ENCODE data around the gene ARID5A. TPM values are rescaled to one million over a fixed set of nuclear protein-coding genes. Genes with fewer than 3 reads are reported as not detected.

Gene ARID5A
- total RNA-seq, 1 donor from 2014 or later, result 4.1 TPM

- Mint-ChIP-seq H3K4me3 (peak overlapping the region; percentile 45), H3K36me3 (no peaks in the 10 kb centered on the region)
- no peak for DNase-seq (ENCODE audit: low spot score in 2 of 2, unreplicated experiment in 2 of 2)
These were observed 9.8 kb upstream of the ARID5A start for GRCh38 chr2:96526615-96527285.

GRCh38 chr2:96527286-96528005 is 9.1 kb upstream of the ARID5A start:
- peaks cover 80% of the 10 kb centered on the region for H3K27me3 Mint-ChIP-seq (ENCODE audit: low read depth)
- H3K36me3 Mint-ChIP-seq, result no peaks in the 10 kb centered on the region
- peak overlapping the region; percentile 56 for H3K4me3 Mint-ChIP-seq
- peak overlapping the region; percentile 9 for H3K27ac Mint-ChIP-seq
- no peaks in the 10 kb centered on the region for H3K9me3 Mint-ChIP-seq
- no peak for TF ChIP-seq CTCF (IDR thresholded peaks at IDR 0.05; ENCODE audit: unreplicated experiment)
- no peak for DNase-seq (ENCODE audit: low spot score in 2 of 2, unreplicated experiment in 2 of 2)
- H3K4me1 Mint-ChIP-seq, result peaks cover 25% of the 10 kb centered on the region

More at GRCh38 chr2:96526615-96527285, 9.8 kb upstream of the ARID5A start:
- peaks cover 18% of the 10 kb centered on the region for H3K4me1 Mint-ChIP-seq
- H3K27ac Mint-ChIP-seq, result no peak overlapping the region
- H3K9me3 Mint-ChIP-seq, result no peaks in the 10 kb centered on the region
- peaks cover 81% of the 10 kb centered on the region for H3K27me3 Mint-ChIP-seq (ENCODE audit: low read depth)
- no peak for TF ChIP-seq CTCF (IDR thresholded peaks at IDR 0.05; ENCODE audit: unreplicated experiment)

GRCh38 chr2:96528006-96528699 is 8.4 kb upstream of the ARID5A start:
- DNase-seq (ENCODE audit: low spot score in 2 of 2, unreplicated experiment in 2 of 2), result no peak
- no peaks in the 10 kb centered on the region for H3K36me3 Mint-ChIP-seq
- H3K4me1 Mint-ChIP-seq, result peaks cover 28% of the 10 kb centered on the region
- peak overlapping the region; percentile 56 for H3K4me3 Mint-ChIP-seq
- TF ChIP-seq CTCF (IDR thresholded peaks at IDR 0.05; ENCODE audit: unreplicated experiment), result no peak
- peak overlapping the region; percentile 9 for H3K27ac Mint-ChIP-seq
- H3K9me3 Mint-ChIP-seq, result no peaks in the 10 kb centered on the region
- H3K27me3 Mint-ChIP-seq (ENCODE audit: low read depth), result peaks cover 77% of the 10 kb centered on the region

GRCh38 chr2:96528700-96529375 is 7.7 kb upstream of the ARID5A start:
- no peaks in the 10 kb centered on the region for H3K36me3 Mint-ChIP-seq
- H3K27me3 Mint-ChIP-seq (ENCODE audit: low read depth), result peaks cover 75% of the 10 kb centered on the region
- H3K9me3 Mint-ChIP-seq, result no peaks in the 10 kb centered on the region
- H3K4me3 Mint-ChIP-seq, result no peak overlapping the region
- DNase-seq (ENCODE audit: low spot score in 2 of 2, unreplicated experiment in 2 of 2), result no peak
- peaks cover 29% of the 10 kb centered on the region for H3K4me1 Mint-ChIP-seq
- no peak overlapping the region for H3K27ac Mint-ChIP-seq
- no peak for TF ChIP-seq CTCF (IDR thresholded peaks at IDR 0.05; ENCODE audit: unreplicated experiment)

GRCh38 chr2:96529376-96530143 is 7.0 kb upstream of the ARID5A start:
- DNase-seq (ENCODE audit: low spot score in 2 of 2, unreplicated experiment in 2 of 2), result no peak
- Mint-ChIP-seq H3K27ac (no peak overlapping the region), H3K36me3 (no peaks in the 10 kb centered on the region), H3K9me3 (no peaks in the 10 kb centered on the region), H3K27me3 (ENCODE audit: low read depth) (peaks cover 72% of the 10 kb centered on the region), H3K4me3 (no peak overlapping the region), H3K4me1 (peaks cover 25% of the 10 kb centered on the region)
- no peak for TF ChIP-seq CTCF (IDR thresholded peaks at IDR 0.05; ENCODE audit: unreplicated experiment)
